ENCODE data around the gene HAAO.

DNA sequence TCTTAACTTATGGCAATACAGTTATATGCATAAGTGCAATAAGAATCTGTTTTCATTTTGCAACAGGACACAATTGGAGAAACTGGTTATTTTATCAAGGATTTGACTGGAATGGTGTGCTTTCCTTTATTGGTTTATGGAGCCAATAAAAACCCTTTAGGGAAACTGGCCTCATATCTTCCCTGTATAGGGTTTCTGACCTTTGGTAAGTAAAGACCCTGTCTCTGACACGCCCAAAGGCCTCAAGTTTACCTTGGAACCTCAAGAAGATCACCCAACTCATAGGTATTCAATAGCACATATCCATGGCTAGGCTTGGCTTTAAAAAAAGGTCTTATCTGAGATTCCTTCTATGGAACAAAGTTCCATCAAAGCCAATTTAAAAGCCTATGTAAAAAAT is 11.2 kb downstream of the HAAO start:
- no peak for TF ChIP-seq POLR2AphosphoS5 (IDR thresholded peaks at IDR 0.05)
- TF ChIP-seq, protein P1, sequence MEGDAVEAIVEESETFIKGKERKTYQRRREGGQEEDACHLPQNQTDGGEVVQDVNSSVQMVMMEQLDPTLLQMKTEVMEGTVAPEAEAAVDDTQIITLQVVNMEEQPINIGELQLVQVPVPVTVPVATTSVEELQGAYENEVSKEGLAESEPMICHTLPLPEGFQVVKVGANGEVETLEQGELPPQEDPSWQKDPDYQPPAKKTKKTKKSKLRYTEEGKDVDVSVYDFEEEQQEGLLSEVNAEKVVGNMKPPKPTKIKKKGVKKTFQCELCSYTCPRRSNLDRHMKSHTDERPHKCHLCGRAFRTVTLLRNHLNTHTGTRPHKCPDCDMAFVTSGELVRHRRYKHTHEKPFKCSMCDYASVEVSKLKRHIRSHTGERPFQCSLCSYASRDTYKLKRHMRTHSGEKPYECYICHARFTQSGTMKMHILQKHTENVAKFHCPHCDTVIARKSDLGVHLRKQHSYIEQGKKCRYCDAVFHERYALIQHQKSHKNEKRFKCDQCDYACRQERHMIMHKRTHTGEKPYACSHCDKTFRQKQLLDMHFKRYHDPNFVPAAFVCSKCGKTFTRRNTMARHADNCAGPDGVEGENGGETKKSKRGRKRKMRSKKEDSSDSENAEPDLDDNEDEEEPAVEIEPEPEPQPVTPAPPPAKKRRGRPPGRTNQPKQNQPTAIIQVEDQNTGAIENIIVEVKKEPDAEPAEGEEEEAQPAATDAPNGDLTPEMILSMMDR (IDR thresholded peaks at IDR 0.05) = no peak

Measured in transverse colon (tissue), 4 donors.